ENCODE results near the gene PNN.
"Not testable (repeated sequence)": the region's sequence is repeated elsewhere in the genome, so short reads cannot be mapped to it uniquely, and the experiment has no call there.

GRCh38 chr14:39220473-39220872, 45.4 kb downstream of the PNN start:
- TF ChIP-seq CTCF (conservative IDR thresholded peaks at IDR 0.05); EZH2 (IDR thresholded peaks at IDR 0.05; ENCODE audit: low read depth): not testable (repeated sequence)
